GM12892 (cell line): Measurements from ENCODE around the gene PEAK1.

Experiments
- POLR2A ChIP-seq: IDR thresholded peaks from 2 replicates; pipeline ENCODE4 v1.6.1; 2011; ENCODE audit warnings: low read depth, low read length, control low read depth
- POLR2AphosphoS5 ChIP-seq: IDR thresholded peaks from 2 replicates; pipeline ENCODE4 v1.6.1; 2011; ENCODE audit warnings: low read depth, low read length, control low read depth

DNA sequence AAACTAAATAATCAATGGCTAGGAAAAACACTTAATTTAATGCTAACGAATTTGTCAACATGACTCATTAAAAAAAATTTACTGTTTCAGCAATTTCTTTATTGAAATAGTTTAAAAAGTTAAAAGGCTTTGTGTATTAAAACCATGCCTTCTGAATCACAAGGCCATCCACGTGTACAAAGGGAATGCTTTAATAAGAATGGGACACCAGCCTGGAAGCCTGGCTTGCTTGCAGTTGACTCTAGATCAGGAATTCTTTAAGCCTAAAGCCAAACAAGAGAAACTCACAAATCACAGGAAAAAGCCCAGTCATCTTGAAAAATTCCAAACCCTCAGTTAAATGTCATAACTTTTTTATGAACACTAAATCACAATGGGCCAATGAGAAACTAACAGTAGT lies 137.6 kb downstream of the PEAK1 start:
- no peak for TF ChIP-seq POLR2A
- no peak for TF ChIP-seq POLR2AphosphoS5
